Activated T-cell treated with anti-CD3 and anti-CD28 coated beads, Interleukin-2, amount 50 U/mL, for 24 hours (primary cell): ENCODE measurements around the gene MCCD1.
"Not testable (repeated sequence)": the region's sequence is repeated elsewhere in the genome, so short reads cannot be mapped to it uniquely, and the experiment has no call there.

Source experiments
- DNase-seq: peaks from one replicate; pipeline ENCODE4 v3.0.0-alpha.2; 2020
- H3K27ac Mint-ChIP-seq: 2 replicates; pipeline ENCODE4 v1.8.0; 2020; ENCODE audit warnings: mild to moderate bottlenecking, mixed read lengths
- H3K27me3 Mint-ChIP-seq: 2 replicates; pipeline ENCODE4 v1.8.0; 2020; ENCODE audit warnings: mixed read lengths
- H3K36me3 Mint-ChIP-seq: 2 replicates; pipeline ENCODE4 v1.8.0; 2020; ENCODE audit warnings: low read depth, mixed read lengths
- H3K4me1 Mint-ChIP-seq: 2 replicates; pipeline ENCODE4 v1.8.0; 2020; ENCODE audit warnings: low read depth, mixed read lengths
- H3K4me3 Mint-ChIP-seq: 2 replicates; pipeline ENCODE4 v1.8.0; 2020; ENCODE audit warnings: mild to moderate bottlenecking, moderate library complexity, mixed read lengths
- H3K9me3 Mint-ChIP-seq: 2 replicates; pipeline ENCODE4 v1.8.0; 2020; ENCODE audit warnings: mixed read lengths

The MCCD1 gene, protein sequence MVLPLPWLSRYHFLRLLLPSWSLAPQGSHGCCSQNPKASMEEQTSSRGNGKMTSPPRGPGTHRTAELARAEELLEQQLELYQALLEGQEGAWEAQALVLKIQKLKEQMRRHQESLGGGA

DNA sequence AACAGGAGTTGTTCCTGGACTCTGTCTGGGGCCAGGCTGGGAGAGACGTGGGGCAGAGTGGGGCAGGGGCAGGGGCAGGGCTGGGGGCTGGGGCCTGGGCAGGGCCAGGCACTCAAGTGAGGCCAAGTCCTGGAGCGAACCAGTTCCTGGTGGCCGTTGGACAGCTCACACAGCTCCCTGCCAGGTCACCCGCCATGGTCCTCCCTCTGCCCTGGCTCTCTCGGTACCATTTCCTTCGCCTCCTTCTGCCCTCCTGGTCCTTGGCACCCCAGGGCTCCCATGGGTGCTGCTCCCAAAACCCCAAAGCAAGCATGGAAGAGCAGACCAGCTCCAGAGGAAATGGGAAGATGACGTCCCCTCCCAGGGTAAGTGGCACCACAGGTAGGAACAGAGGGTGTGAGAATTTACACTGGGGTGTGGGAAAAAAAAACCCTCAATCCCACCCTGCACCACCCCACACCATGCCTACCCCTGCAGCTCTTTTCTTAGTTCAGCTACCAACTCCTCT lies at the start of gene MCCD1:
TSS of gene MCCD1 (plus strand) at position 142 of the 508 bp plus-strand sequence. CDS start at position 195, 53 bp downstream.
- H3K9me3 Mint-ChIP-seq = no peaks in the 10 kb centered on the region
- H3K4me1 Mint-ChIP-seq = peaks cover 21% of the 10 kb centered on the region
- no peak for DNase-seq

DNA sequence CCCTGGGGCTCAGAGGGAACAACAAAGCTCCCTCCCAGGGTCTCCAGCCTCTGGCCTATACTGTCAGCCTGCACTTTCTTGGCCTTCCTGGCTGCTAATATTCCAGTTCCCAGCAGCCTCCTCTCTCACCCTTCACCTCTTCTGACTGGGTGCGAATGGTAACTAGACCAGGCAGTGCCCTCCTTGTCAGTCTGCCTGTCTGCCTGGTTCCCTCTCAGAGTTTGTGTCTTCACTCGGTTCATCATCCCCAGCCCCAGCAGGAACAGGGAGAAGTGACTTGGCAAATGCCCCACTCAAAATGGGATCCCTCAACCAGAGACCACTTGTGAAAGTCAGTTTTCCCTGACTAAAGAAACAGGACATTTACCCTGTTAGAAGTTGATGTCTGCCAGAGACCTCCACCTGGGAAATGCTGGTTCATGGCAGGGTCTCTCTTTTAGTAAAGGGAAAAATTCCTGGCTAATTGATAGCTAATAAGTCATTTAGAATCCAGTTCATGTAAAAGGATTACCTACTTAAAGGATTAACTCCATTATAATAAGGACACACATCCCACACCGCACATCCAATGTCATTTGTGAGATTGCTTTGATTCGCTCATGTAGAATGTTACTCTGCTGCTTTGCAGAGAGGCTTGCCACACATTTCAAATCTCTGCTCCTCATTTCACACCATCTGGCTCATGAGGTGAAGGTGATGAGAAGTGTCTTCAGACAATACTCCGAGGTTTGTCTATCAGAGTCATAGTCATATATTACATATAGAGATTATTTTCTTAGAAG lies 49.4 kb upstream of the MCCD1 start:
- Mint-ChIP-seq H3K36me3 (peaks cover under 1% of the 10 kb centered on the region), H3K27ac (no peak overlapping the region), H3K27me3 (no peaks in the 10 kb centered on the region), H3K4me3 (no peak overlapping the region), H3K9me3 (no peaks in the 10 kb centered on the region), H3K4me1 (peaks cover 16% of the 10 kb centered on the region)
- DNase-seq = no peak

More for the DNA sequence above, at the start of gene MCCD1:
- Mint-ChIP-seq H3K27me3 (no peaks in the 10 kb centered on the region), H3K36me3 (peaks cover 58% of the 10 kb centered on the region), H3K4me3 (no peak within 1 kb of the TSS), H3K27ac (peak within 1 kb of the TSS; percentile 55)

DNA sequence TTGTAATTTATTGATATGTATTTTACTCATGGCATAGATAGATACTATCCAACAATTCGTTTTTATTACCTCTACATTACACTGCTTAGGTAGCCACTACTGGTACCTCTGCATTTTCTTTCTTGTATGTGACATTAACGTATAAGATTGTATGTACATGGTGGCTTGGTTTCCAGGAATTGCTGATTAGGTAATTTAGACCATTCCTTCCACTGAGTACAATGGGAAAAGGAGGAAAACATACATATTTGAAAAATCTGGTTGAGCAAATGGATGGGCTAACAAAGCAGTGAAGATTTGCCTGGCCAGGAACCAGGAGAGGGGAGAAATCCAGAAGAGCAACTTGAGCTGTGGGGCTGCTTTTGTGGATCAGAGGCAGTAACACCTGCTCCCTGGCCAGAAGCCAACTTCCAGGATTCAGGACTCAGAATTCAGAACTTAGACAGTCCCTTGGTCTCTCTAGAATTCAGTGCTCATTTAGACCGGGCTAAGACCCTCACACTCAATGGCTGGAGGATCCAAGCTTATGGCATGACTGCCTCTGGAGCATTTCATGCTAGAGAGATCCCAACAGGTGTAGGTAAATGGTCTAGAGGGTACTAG lies 48.7 kb upstream of the MCCD1 start:
- Mint-ChIP-seq H3K27ac (no peak overlapping the region), H3K9me3 (no peaks in the 10 kb centered on the region), H3K27me3 (no peaks in the 10 kb centered on the region), H3K36me3 (no peaks in the 10 kb centered on the region), H3K4me3 (no peak overlapping the region), H3K4me1 (peaks cover 10% of the 10 kb centered on the region)
- DNase-seq = no peak

DNA sequence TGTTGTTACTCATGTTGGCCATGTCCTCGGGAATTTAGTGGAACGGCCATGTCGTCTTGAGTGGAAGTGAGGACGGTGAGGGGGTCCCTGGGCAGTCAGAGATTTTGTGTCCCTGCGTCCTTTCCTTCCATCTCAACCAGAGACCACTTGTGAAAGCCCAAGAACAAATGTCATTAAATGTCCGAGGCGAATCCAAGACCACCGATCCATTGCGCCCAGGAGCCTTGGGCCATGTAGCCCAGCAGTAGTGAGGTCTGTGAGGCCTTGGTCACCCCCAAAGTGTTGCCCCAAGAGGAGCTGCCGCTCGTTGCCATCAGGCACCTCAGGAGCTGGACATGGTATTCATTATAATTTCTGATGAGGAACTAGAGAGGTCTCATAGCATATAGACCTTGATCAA lies 48.2 kb upstream of the MCCD1 start:
- peaks cover 4% of the 10 kb centered on the region for H3K4me1 Mint-ChIP-seq
- H3K27ac Mint-ChIP-seq = no peak overlapping the region
- DNase-seq = no peak
- no peaks in the 10 kb centered on the region for H3K9me3 Mint-ChIP-seq
- H3K27me3 Mint-ChIP-seq = no peaks in the 10 kb centered on the region
- no peak overlapping the region for H3K4me3 Mint-ChIP-seq
- no peaks in the 10 kb centered on the region for H3K36me3 Mint-ChIP-seq

DNA sequence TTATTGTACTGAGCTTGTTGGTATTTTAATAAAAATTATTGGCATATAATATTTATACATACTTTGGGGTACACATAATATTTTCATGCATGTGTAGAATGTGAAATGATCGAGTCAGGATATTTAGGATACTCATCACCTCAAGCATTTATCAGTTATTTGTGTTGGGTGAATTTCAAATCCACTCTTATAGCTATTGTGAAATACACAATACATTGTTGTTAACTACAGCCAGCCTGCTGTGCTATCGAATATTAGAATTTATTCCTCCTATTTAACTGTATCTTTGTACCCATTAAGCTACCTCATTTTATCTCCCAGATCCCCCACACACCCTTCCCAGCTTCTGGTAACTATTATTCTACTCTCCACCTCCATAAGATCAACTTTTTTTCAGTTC lies 45.4 kb upstream of the MCCD1 start:
- H3K4me1 Mint-ChIP-seq = no peaks in the 10 kb centered on the region
- H3K27ac Mint-ChIP-seq = no peak overlapping the region
- H3K27me3 Mint-ChIP-seq = no peaks in the 10 kb centered on the region
- DNase-seq = no peak
- no peaks in the 10 kb centered on the region for H3K36me3 Mint-ChIP-seq
- no peak overlapping the region for H3K4me3 Mint-ChIP-seq
- no peaks in the 10 kb centered on the region for H3K9me3 Mint-ChIP-seq

DNA sequence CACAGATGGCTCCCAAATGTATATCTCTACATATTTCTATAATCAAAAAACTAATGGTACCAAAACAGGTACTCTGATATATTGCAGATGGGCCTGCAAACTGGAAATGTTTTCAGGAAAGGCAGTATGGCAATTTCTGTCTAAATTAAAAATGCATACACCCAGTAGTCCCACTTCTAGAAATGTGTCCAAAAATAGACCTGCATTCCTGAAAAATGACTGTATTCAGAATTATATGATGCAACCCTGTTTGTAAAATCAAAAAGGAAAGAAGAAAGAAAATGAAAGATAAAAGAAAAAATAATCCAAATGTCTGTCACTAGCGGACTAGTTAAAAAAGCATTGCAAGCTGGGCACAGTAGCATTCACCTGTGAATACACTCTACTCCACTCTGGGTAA lies 43.7 kb upstream of the MCCD1 start:
- Mint-ChIP-seq H3K36me3 (peaks cover 2% of the 10 kb centered on the region), H3K27me3 (no peaks in the 10 kb centered on the region), H3K4me3 (no peak overlapping the region), H3K4me1 (no peaks in the 10 kb centered on the region), H3K27ac (no peak overlapping the region), H3K9me3 (no peaks in the 10 kb centered on the region)
- DNase-seq = no peak

DNA sequence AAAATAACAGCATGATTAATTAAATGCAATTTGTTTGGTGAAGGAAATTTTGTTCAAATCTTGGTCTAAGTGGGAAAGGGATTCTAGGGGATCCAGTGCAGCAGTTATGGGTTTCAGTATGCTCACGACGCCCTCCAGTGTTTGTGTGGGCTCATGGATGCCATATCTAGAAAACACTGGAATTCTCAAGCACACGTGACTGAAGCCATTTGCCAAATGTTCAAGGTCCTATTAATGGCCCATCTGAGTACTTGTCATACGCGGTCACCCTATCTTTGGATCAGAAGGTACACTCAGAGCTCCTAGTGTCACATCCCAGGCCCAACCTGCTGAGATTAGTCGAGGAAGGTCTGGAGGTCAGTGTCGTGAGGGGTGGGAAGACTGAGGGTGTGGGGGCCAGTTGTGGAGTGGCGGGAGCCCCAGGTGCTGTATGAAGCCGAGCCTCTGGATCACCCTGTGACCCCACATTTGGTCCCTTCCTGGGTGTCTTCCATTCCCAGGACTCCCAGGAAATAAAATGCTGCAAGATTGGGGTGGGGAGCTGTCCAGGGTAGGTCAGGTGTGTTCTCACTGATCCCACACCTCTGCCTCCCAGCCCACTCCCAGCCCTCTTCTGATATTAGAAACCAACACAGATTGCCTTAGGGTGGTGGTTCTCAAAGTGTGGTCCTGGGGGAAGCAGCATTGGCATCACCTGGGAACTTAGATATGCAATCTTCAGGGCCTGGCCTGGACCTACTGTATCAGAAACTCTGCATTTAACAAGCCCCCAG lies 42.5 kb upstream of the MCCD1 start:
- H3K36me3 Mint-ChIP-seq, H3K4me1 Mint-ChIP-seq, H3K4me3 Mint-ChIP-seq, H3K27me3 Mint-ChIP-seq, DNase-seq, H3K27ac Mint-ChIP-seq, H3K9me3 Mint-ChIP-seq: not testable (repeated sequence)

DNA sequence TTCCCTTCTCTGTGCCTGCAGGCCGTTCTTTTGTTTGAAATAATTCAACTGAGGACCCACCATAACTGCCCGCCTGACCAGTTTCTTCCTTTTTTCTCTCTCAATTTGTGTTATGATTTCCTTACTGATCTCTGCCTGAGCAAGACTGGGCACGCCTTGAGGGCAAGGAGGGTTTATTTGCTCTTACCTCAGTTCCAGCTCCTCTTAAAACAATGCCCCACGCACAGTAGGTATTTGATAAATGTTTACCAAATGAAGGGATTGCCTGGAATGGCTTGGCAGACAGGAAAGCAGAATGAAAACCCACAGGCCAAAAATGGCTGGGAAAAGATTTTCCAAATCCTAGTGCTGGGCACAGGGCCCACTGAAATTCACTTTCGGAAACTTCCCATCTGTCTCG lies 41.1 kb upstream of the MCCD1 start:
- H3K36me3 Mint-ChIP-seq, H3K27ac Mint-ChIP-seq, H3K9me3 Mint-ChIP-seq, H3K4me3 Mint-ChIP-seq, H3K27me3 Mint-ChIP-seq, DNase-seq: not testable (repeated sequence)
- H3K4me1 Mint-ChIP-seq = peaks cover 15% of the 10 kb centered on the region

DNA sequence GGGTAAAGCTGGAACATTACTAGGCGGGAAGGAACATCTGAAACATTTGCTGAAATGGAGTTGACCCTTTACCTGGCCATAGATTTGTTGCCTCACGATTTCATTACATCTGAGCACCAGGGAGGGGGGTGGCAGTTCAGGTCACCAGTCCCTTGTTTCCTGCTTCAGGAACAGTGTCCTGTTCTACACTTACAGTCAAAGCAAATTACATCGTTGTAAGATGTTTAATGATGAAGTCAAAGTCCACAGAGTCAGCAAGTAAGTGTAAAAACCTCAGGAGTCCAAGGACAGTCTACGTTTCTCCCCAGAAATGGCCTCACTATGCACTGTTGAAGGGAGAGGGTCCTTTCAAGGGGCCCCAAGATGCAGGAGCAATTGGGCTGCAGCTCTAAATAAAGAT lies 39.7 kb upstream of the MCCD1 start:
- Mint-ChIP-seq H3K4me1 (peaks cover 20% of the 10 kb centered on the region), H3K27ac (no peak overlapping the region), H3K4me3 (no peak overlapping the region), H3K36me3 (peaks cover 2% of the 10 kb centered on the region), H3K9me3 (no peaks in the 10 kb centered on the region), H3K27me3 (no peaks in the 10 kb centered on the region)
- no peak for DNase-seq

DNA sequence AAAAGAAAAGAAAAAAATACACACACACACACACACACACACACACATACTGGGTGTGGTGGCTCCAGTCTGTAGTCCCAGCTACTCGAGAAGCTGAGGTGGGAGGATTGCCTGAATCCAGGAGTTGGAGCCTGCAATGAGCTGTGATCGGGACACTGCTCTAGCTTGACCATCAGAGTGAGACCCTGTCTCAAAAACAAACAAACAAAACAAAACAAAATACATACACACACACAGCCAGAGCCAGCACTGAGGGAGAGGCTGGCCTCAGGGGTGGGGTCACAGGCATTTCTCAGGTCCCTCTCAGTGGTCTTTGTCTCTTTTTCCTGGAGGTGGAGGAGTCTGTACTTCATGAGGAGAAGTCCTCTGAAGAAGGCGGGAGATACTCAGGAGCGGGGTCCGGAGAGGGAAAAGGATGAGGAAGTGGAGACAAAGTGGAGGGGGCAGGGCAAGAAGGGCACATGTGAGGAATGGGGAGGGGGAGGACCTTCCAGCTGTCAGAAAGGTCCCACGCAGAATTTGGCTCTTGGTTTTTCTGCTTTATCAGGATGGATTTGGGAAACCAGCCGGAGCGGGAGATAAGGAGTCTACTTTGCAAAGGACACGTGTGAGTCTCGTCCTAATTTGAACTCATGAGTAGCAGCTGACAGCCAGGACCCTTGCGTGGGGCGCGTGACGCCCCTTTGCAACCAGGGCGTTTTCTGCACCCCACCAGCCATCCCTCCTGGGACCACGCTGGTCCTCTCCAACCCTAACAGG lies 38.5 kb upstream of the MCCD1 start:
- Mint-ChIP-seq H3K4me3 (no peak overlapping the region), H3K36me3 (peaks cover 11% of the 10 kb centered on the region), H3K4me1 (peaks cover 22% of the 10 kb centered on the region), H3K27me3 (no peaks in the 10 kb centered on the region), H3K9me3 (no peaks in the 10 kb centered on the region), H3K27ac (peak overlapping the region; percentile 55)
- no peak for DNase-seq

DNA sequence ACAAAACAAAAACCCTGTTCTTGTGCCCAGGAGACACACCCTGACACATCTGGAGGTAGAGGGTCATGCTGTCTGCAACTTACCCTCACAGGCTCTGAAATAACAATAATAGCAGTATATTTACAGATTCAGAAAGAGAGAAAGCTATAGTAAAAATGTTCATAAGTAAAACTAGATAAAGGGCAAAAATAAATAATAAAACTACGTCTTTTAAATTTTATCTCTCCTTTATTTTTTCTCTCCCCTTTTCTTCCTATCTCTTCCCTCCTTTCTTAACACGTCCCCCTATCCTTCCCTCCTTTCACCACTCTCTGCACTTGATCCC lies 35.2 kb upstream of the MCCD1 start:
- peak overlapping the region; percentile 93 for H3K4me3 Mint-ChIP-seq
- H3K9me3 Mint-ChIP-seq, DNase-seq, H3K27me3 Mint-ChIP-seq: not testable (repeated sequence)
- H3K4me1 Mint-ChIP-seq = peaks cover 48% of the 10 kb centered on the region
- H3K27ac Mint-ChIP-seq = peak overlapping the region; percentile 95
- peaks cover 21% of the 10 kb centered on the region for H3K36me3 Mint-ChIP-seq

DNA sequence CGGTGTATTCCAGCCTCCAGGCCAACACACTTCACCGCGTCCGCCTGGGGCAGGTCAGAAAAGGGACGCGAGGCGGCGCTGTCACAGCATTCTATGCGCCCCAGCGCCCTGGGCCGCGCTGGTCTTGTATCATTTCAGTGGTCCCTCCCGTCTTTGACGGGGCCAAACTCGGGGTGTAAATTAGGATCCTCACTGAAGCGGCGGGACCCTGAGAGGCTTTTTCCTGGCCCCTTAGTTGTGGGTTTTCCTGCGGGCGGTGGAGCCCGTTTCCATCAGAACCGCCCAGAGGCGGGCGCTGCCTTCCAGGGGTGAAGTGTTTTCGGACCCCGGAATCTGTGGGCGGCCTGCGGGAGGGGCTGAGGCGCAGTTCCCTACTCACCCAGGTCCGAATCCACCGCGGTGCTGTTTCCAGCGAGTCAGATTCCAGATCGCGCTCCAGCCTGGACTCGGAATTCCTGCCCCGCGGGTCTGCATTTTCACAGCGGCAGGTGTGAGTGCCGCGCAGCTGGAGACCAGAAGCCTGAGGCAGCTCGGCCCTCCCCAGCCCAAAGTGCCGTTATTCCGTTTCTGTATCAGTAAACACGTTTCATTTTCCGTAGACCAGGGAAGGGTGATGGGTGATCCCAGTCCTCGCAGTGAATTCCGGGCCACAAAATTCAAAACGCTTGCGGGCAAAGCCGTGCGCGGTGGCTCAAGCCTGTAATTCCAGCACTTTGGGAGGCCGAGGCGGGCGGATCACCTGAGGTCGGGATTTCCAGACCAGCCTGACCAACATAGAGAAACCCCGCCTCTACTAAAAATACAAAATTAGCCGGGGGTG lies 34.7 kb upstream of the MCCD1 start:
- peak overlapping the region; percentile 93 for H3K4me3 Mint-ChIP-seq
- peak overlapping the region; percentile 95 for H3K27ac Mint-ChIP-seq
- H3K9me3 Mint-ChIP-seq = no peaks in the 10 kb centered on the region
- no peaks in the 10 kb centered on the region for H3K27me3 Mint-ChIP-seq
- peaks cover 24% of the 10 kb centered on the region for H3K36me3 Mint-ChIP-seq
- peak; percentile 85 for DNase-seq
- peaks cover 53% of the 10 kb centered on the region for H3K4me1 Mint-ChIP-seq

DNA sequence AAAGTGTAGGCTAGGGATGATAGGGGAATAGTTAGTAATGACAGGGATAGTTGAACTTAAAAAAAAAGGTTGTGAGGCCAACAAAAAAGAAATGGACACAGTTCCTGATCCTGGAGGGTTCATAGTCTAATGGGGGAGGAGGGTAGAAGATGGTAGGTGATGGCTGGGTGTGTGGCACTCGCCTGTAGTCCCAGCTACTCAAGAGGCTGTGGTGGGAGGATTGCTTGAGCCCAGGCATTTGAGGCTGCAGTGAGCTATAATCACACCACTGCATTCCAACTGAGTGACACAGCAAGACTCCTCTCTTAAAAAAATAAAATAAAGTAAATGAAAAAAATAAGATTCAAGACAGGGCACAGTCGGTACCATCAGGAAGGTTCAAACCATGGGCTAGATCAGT lies 33.2 kb upstream of the MCCD1 start:
- H3K36me3 Mint-ChIP-seq = peaks cover 22% of the 10 kb centered on the region
- no peaks in the 10 kb centered on the region for H3K9me3 Mint-ChIP-seq
- no peak for DNase-seq
- no peaks in the 10 kb centered on the region for H3K27me3 Mint-ChIP-seq
- H3K4me3 Mint-ChIP-seq = peak overlapping the region; percentile 93
- H3K4me1 Mint-ChIP-seq = peaks cover 61% of the 10 kb centered on the region
- H3K27ac Mint-ChIP-seq = peak overlapping the region; percentile 95
